HG02970 (cell line): Measurements from ENCODE around the gene ZMYND10.

Source experiments
- ATAC-seq: cut with Tn5 transposase; IDR thresholded peaks from one replicate; pipeline ENCODE4 v1.9.1; 2021; ENCODE audit warnings: mild to moderate bottlenecking, moderate library complexity, moderate number of reproducible peaks; ENCODE audit not compliant: unreplicated experiment, low FRiP score

The ZMYND10 gene

GRCh38 chr3:50345586-50346234 is at the start of gene ZMYND10:
Gene ZMYND10, minus strand, starts transcription at chr3:50345732. Its CDS starts 153 bp downstream, at chr3:50345579.
- ATAC-seq: no peak

GRCh38 chr3:50393061-50393460 is 47.5 kb upstream of the ZMYND10 start:
- no peak for ATAC-seq

GRCh38 chr3:50392101-50392715 is 46.7 kb upstream of the ZMYND10 start:
- no peak for ATAC-seq

GRCh38 chr3:50390508-50391224 is 45.1 kb upstream of the ZMYND10 start:
- no peak for ATAC-seq

GRCh38 chr3:50389414-50389767 is 43.9 kb upstream of the ZMYND10 start:
- no peak for ATAC-seq

GRCh38 chr3:50388720-50389413 is 43.3 kb upstream of the ZMYND10 start:
- no peak for ATAC-seq

GRCh38 chr3:50388016-50388719 is 42.6 kb upstream of the ZMYND10 start:
- ATAC-seq: no peak

GRCh38 chr3:50385754-50386153 is 40.2 kb upstream of the ZMYND10 start:
- no peak for ATAC-seq

GRCh38 chr3:50383750-50384149 is 38.2 kb upstream of the ZMYND10 start:
- no peak for ATAC-seq

GRCh38 chr3:50382722-50383121 is 37.2 kb upstream of the ZMYND10 start:
- no peak for ATAC-seq

- ATAC-seq: no peak
Measured at GRCh38 chr3:50381383-50381782, 35.9 kb upstream of the ZMYND10 start.

GRCh38 chr3:50380405-50381085 is 35.0 kb upstream of the ZMYND10 start:
- no peak for ATAC-seq

GRCh38 chr3:50378757-50379156 is 33.2 kb upstream of the ZMYND10 start:
- ATAC-seq: no peak

GRCh38 chr3:50378024-50378423 is 32.5 kb upstream of the ZMYND10 start:
- ATAC-seq: no peak

- no peak for ATAC-seq
Measured at GRCh38 chr3:50375258-50375931, 29.9 kb upstream of the ZMYND10 start.

GRCh38 chr3:50374363-50375257 is 29.1 kb upstream of the ZMYND10 start:
- no peak for ATAC-seq

GRCh38 chr3:50373146-50374051 is 27.9 kb upstream of the ZMYND10 start:
- no peak for ATAC-seq
